Activated naive CD4-positive, alpha-beta T cell treated with anti-CD3 and anti-CD28 coated beads, Interleukin-2, amount 50 U/mL, for 72 hours (primary cell): Measurements from ENCODE around the gene BLOC1S5. TPM values are rescaled to one million over a fixed set of nuclear protein-coding genes. Genes with fewer than 3 reads are reported as not detected.
"Not testable (repeated sequence)": the region's sequence is repeated elsewhere in the genome, so short reads cannot be mapped to it uniquely, and the experiment has no call there.

Source experiments
- ATAC-seq, 2 donors: fragments of 150-1000 bp; cut with Tn5 transposase; 2 replicates each; pipeline ENCODE4 v1.10.0; 2021; ENCODE audit warnings: mild to moderate bottlenecking in 2 of 2, moderate library complexity in 2 of 2
- DNase-seq, 2 donors: peaks; one replicate each; pipeline ENCODE4 v3.0.0; 2021 to 2022; ENCODE audit warnings: low spot score in 2 of 2
- H3K27ac Mint-ChIP-seq, 2 donors: one replicate each; pipeline ENCODE4 v1.8.0; 2022; ENCODE audit warnings: mild to moderate bottlenecking in 2 of 2, mixed read lengths in 2 of 2
- H3K36me3 Mint-ChIP-seq, 2 donors: one replicate each; pipeline ENCODE4 v1.8.0; 2022; ENCODE audit warnings: mixed read lengths in 2 of 2
- H3K9me3 Mint-ChIP-seq, 2 donors: one replicate each; pipeline ENCODE4 v1.8.0; 2022; ENCODE audit warnings: mixed read lengths in 2 of 2
- total RNA-seq, 2 donors: library from RNA; stranded (reverse); gene quantifications; one replicate each; pipeline ENCODE4 v1.2.3, GENCODE V29; 2022

BLOC1S5 gene
- total RNA-seq, 2 donors from 2014 or later: 25.8 to 26.1 TPM

GRCh38 chr6:7992002-7992815 lies 72.0 kb downstream of the BLOC1S5 start:
- no peaks in the 10 kb centered on the region for H3K9me3 Mint-ChIP-seq
- no peak for ATAC-seq
- H3K27ac Mint-ChIP-seq: no peak overlapping the region

GRCh38 chr6:7991536-7991935 lies 72.7 kb downstream of the BLOC1S5 start:
- peaks cover 6 to 24% of the 10 kb centered on the region in 2 donors for H3K36me3 Mint-ChIP-seq
- ATAC-seq (no peak), DNase-seq (no peak)
- H3K27ac Mint-ChIP-seq: no peak overlapping the region
- peaks cover 0 to 6% of the 10 kb centered on the region in 2 donors for H3K9me3 Mint-ChIP-seq

More at GRCh38 chr6:7992002-7992815, 72.0 kb downstream of the BLOC1S5 start:
- no peak for DNase-seq
- peaks cover 0 to 19% of the 10 kb centered on the region in 2 donors for H3K36me3 Mint-ChIP-seq

- Mint-ChIP-seq H3K27ac (no peak overlapping the region), H3K36me3 (peaks cover 7 to 27% of the 10 kb centered on the region in 2 donors), H3K9me3 (peaks cover 0 to 9% of the 10 kb centered on the region in 2 donors)
- ATAC-seq (no peak), DNase-seq (no peak)
These were observed 78.0 kb downstream of the BLOC1S5 start for GRCh38 chr6:7986219-7986618.

GRCh38 chr6:7983967-7984366 lies 80.2 kb downstream of the BLOC1S5 start:
- peaks cover 7 to 27% of the 10 kb centered on the region in 2 donors for H3K36me3 Mint-ChIP-seq
- DNase-seq, ATAC-seq, H3K9me3 Mint-ChIP-seq, H3K27ac Mint-ChIP-seq: not testable (repeated sequence)

- Mint-ChIP-seq H3K36me3 (peaks cover 0 to 4% of the 10 kb centered on the region in 2 donors), H3K9me3 (no peaks in the 10 kb centered on the region), H3K27ac (no peak overlapping the region)
- ATAC-seq (no peak), DNase-seq (no peak)
These were observed 84.4 kb downstream of the BLOC1S5 start for GRCh38 chr6:7979831-7980230.

- Mint-ChIP-seq H3K27ac (no peak overlapping the region), H3K9me3 (no peaks in the 10 kb centered on the region), H3K36me3 (peaks cover 0 to 4% of the 10 kb centered on the region in 2 donors)
- no peak for ATAC-seq
- DNase-seq: no peak
These were observed 85.5 kb downstream of the BLOC1S5 start for GRCh38 chr6:7978736-7979135.

GRCh38 chr6:7976485-7977056 lies 87.6 kb downstream of the BLOC1S5 start:
- no peak for ATAC-seq
- H3K27ac Mint-ChIP-seq: no peak overlapping the region
- no peak for DNase-seq

GRCh38 chr6:7975764-7976146 lies 88.4 kb downstream of the BLOC1S5 start:
- no peak for ATAC-seq
- Mint-ChIP-seq H3K27ac (no peak overlapping the region), H3K36me3 (no peaks in the 10 kb centered on the region), H3K9me3 (no peaks in the 10 kb centered on the region)
- no peak for DNase-seq

More at GRCh38 chr6:7976485-7977056, 87.6 kb downstream of the BLOC1S5 start:
- Mint-ChIP-seq H3K36me3 (no peaks in the 10 kb centered on the region), H3K9me3 (no peaks in the 10 kb centered on the region)

- H3K36me3 Mint-ChIP-seq: peaks cover 0 to 5% of the 10 kb centered on the region in 2 donors
- ATAC-seq (peak; percentile 11 to 16), DNase-seq (no peak)
- no peak overlapping the region for H3K27ac Mint-ChIP-seq
- peaks cover 4 to 5% of the 10 kb centered on the region in 2 donors for H3K9me3 Mint-ChIP-seq
These were observed 89.0 kb downstream of the BLOC1S5 start for GRCh38 chr6:7974938-7975763.

- ATAC-seq: peak; percentile 45 to 54
- DNase-seq: no peak
- Mint-ChIP-seq H3K9me3 (peaks cover 4 to 5% of the 10 kb centered on the region in 2 donors), H3K27ac (no peak overlapping the region), H3K36me3 (peaks cover 0 to 5% of the 10 kb centered on the region in 2 donors)
These were observed 89.6 kb downstream of the BLOC1S5 start for GRCh38 chr6:7974565-7974937.

GRCh38 chr6:7973584-7973983 lies 90.6 kb downstream of the BLOC1S5 start:
- peaks cover 8 to 10% of the 10 kb centered on the region in 2 donors for H3K9me3 Mint-ChIP-seq
- H3K27ac Mint-ChIP-seq: no peak overlapping the region
- DNase-seq (no peak), ATAC-seq (no peak)
- peaks cover 0 to 5% of the 10 kb centered on the region in 2 donors for H3K36me3 Mint-ChIP-seq

GRCh38 chr6:7971499-7971898 lies 92.7 kb downstream of the BLOC1S5 start:
- no peak overlapping the region for H3K27ac Mint-ChIP-seq
- ATAC-seq (no peak), DNase-seq (no peak)
- peaks cover 0 to 5% of the 10 kb centered on the region in 2 donors for H3K36me3 Mint-ChIP-seq
- peaks cover 8 to 10% of the 10 kb centered on the region in 2 donors for H3K9me3 Mint-ChIP-seq

- peaks cover 8 to 10% of the 10 kb centered on the region in 2 donors for H3K9me3 Mint-ChIP-seq
- no peak for DNase-seq
- no peak overlapping the region for H3K27ac Mint-ChIP-seq
- no peak for ATAC-seq
- peaks cover 0 to 5% of the 10 kb centered on the region in 2 donors for H3K36me3 Mint-ChIP-seq
These were observed 93.6 kb downstream of the BLOC1S5 start for GRCh38 chr6:7970616-7971015.

Other genes starting within 250 kb of the BLOC1S5 start
- gene TXNDC5, start 153.6 kb downstream of the BLOC1S5 start, total RNA-seq: 10 to 100 TPM; 41.0 to 77.9 TPM
- gene EEF1E1, start 38.2 kb upstream of the BLOC1S5 start, total RNA-seq: 10 to 100 TPM; 55.9 to 65.2 TPM